ENCODE results near the gene FUT4. TPM values are rescaled to one million over a fixed set of nuclear protein-coding genes. Genes with fewer than 3 reads are reported as not detected.

The FUT4 gene
- total and polyA plus RNA-seq, 12 donors = 0.51 to 3.4 (median 1.5) TPM

DNA sequence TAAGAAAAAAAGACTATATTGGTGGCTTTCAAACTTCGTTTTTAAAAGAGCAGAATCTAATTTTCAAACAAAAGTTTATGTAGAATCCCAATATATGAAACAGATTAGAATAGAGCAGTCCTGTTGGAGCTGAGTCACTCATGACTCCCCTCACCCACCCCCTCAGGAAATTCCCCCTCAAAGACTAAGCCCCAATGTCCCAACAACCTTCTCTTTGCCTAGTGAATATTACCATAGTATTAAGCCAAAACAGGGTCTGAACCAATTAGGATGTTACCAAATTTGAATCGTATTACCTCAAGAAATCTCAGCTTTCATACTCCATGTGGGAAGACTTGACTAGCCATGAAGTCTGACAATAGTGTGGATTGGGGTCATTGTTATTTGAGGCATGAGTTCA, 15.6 kb downstream of the FUT4 start:
- H3K27me3 ChIP-seq = no peaks in the 10 kb centered on the region
- no peak for DNase-seq
- WGBS, 2 donors = 93 to 94% methylated on average over 2 of the region's 2 CpGs
- H3K4me3 ChIP-seq = no peak overlapping the region
- no peaks in the 10 kb centered on the region for H3K36me3 ChIP-seq
- H3K27ac ChIP-seq = peak overlapping the region in 1 of 10 donors; percentile 13
- no peak for TF ChIP-seq CTCF (IDR thresholded peaks at IDR 0.05)
- H3K9me3 ChIP-seq = no peaks in the 10 kb centered on the region
- intact Hi-C loops (cut with DNase I) = loop anchor here in 1 of 10 donors (5.0 kb wide), 1 partner anchor 37 kb away; no protein-coding TSS in a partner anchor
- ATAC-seq = no peak
- peaks cover 0 to 47% (median 8%) of the 10 kb centered on the region in 9 donors for H3K4me1 ChIP-seq

DNA sequence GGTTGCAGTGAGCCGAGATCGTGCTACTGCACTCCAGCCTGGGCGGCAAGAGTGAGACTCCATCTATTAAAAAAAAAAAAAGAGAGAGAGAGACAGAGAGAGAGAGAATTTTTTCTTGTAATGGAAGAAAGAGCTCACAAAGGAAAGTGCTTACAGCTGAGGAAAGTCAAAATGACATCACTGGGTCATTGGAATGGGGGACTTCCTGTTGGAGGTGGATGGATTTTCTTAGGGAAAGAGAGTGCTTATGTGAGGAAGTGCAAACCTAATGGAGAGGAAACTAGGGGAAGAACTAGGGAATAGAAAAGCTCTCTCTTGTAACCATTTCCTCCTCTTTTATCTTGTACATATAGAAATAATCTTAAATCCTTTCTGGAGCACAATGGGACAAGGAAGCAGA, 17.1 kb downstream of the FUT4 start:
- intact Hi-C loops (cut with DNase I) = loop anchor here in 5 of 10 donors (5.0 kb wide), 2 partner anchors 39 to 44 kb away; no protein-coding TSS in a partner anchor
- TF ChIP-seq CTCF (IDR thresholded peaks at IDR 0.05) = no peak
- 84 to 89% methylated on average over 3 of the region's 3 CpGs for WGBS, 2 donors
- H3K27me3 ChIP-seq = no peaks in the 10 kb centered on the region
- no peak overlapping the region for H3K27ac ChIP-seq
- DNase-seq (no peak), ATAC-seq (no peak)
- no peak overlapping the region for H3K4me3 ChIP-seq
- H3K9me3 ChIP-seq = no peaks in the 10 kb centered on the region
- H3K4me1 ChIP-seq = peaks cover 0 to 50% (median 8%) of the 10 kb centered on the region in 9 donors
- H3K36me3 ChIP-seq = no peaks in the 10 kb centered on the region

DNA sequence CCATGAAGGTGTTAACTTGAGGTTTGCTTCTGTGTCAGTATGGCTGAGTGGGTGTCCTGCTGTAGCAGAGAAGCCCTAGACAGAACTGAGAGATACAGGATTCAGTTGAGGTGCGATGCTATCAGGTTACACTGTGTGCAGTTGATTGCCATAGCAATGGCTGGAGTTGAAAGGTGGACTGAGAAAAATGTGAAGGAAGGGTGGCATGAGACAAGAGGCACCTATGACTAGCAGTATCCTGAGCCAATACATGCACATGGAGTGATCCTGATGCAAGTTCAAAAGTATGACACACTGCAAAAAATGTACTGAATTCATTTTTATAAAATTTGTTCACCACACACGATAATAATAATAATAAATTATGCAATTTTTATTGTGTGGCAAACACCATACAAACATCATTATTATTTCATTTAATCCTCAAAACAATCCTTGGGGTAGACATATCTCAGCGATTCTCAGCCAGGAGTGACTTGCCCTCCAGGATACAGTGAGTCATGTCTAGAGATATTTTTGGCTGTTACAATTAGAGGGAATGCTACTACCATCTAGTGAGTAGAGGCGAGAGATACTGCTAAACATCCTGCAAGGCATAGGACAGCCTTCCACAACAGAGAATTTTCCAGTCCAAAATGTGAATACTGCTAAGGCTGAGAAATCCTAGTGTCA, 19.6 kb downstream of the FUT4 start:
- peak in 7 of 9 donors; percentile 14 to 60 (median 45) for TF ChIP-seq CTCF (IDR thresholded peaks at IDR 0.05)
- Histone ChIP-seq H3K9me3 (no peaks in the 10 kb centered on the region), H3K27me3 (no peaks in the 10 kb centered on the region), H3K36me3 (no peaks in the 10 kb centered on the region), H3K27ac (no peak overlapping the region), H3K4me1 (peaks cover 0 to 36% (median 8%) of the 10 kb centered on the region in 9 donors), H3K4me3 (no peak overlapping the region)
- ATAC-seq (peak; percentile 88 to 97 (median 94)), DNase-seq (no peak)
- intact Hi-C loops (cut with DNase I) = loop anchor here in 8 of 10 donors (2.0 to 5.0 kb wide), 4 partner anchors 41 to 46 kb away; no protein-coding TSS in a partner anchor
- 46 to 53% methylated on average over 4 of the region's 4 CpGs for WGBS, 2 donors

- intact Hi-C loops (cut with DNase I) = loop anchor here in 8 of 10 donors (2.0 to 5.0 kb wide), 4 partner anchors 42 to 47 kb away; no protein-coding TSS in a partner anchor
- peak in 3 of 8 donors; percentile 7 to 25 (median 8) for ATAC-seq
Observed at GRCh38 chr11:94563848-94564467, 20.2 kb downstream of the FUT4 start.

More at GRCh38 chr11:94563848-94564467, 20.2 kb downstream of the FUT4 start:
- H3K36me3 ChIP-seq = no peaks in the 10 kb centered on the region
- H3K27me3 ChIP-seq = no peaks in the 10 kb centered on the region
- DNase-seq = no peak
- H3K4me1 ChIP-seq = peaks cover 0 to 30% (median 8%) of the 10 kb centered on the region in 9 donors
- H3K4me3 ChIP-seq = no peak overlapping the region
- 66 to 71% methylated on average over 8 of the region's 8 CpGs for WGBS, 2 donors
- no peaks in the 10 kb centered on the region for H3K9me3 ChIP-seq
- no peak for TF ChIP-seq CTCF (IDR thresholded peaks at IDR 0.05)
- no peak overlapping the region for H3K27ac ChIP-seq

All from heart right ventricle (tissue), 16 donors.